ENCODE data around the gene CCDC134. TPM values are rescaled to one million over a fixed set of nuclear protein-coding genes. Genes with fewer than 3 reads are reported as not detected.
A peak's percentile ranks its signal among the peaks of the same experiment; 100 is the strongest.

Gene CCDC134
- total RNA-seq, 2 experiments from 2014 or later: 15.2 to 15.9 TPM

GRCh38 chr22:41831383-41831782, 30.9 kb downstream of the CCDC134 start:
- DNase-seq: peak; percentile 32
- ChIA-PET CTCF (interaction anchor here (1.0 to 8.4 kb wide), 4 partner anchors 27 to 109 kb away, joined by 4 to 38 read pairs (median 13); no protein-coding TSS in a partner anchor), POLR2A (interaction anchor here (0.6 to 5.3 kb wide), 10 partner anchors 9 to 143 kb away, joined by 3 to 50 read pairs (median 5); partner anchors contain the start of genes CCDC134 and SNU13)
- Mint-ChIP-seq H3K27ac (peak overlapping the region; percentile 100), H3K9me3 (no peaks in the 10 kb centered on the region), H3K27me3 (no peaks in the 10 kb centered on the region), H3K36me3 (ENCODE audit: low read depth) (peaks cover 50% of the 10 kb centered on the region), H3K4me3 (peak overlapping the region; percentile 92), H3K4me1 (ENCODE audit: low read depth) (peaks cover 45% of the 10 kb centered on the region)
- no peak for TF ChIP-seq CTCF (IDR thresholded peaks at IDR 0.05)
- intact Hi-C loops (cut with micrococcal nuclease): loop anchor here (5.0 kb wide), 1 partner anchor 41 kb away; no protein-coding TSS in a partner anchor
- ATAC-seq: no peak

GRCh38 chr22:41831828-41832552, 31.5 kb downstream of the CCDC134 start:
- peaks cover 56% of the 10 kb centered on the region for H3K36me3 Mint-ChIP-seq (ENCODE audit: low read depth)
- no peak for ATAC-seq
- intact Hi-C loops (cut with micrococcal nuclease): loop anchor here (5.0 kb wide), 1 partner anchor 40 kb away; no protein-coding TSS in a partner anchor

GRCh38 chr22:41832553-41833368, 32.3 kb downstream of the CCDC134 start, which contains the start of gene SREBF2:
TSS of gene SREBF2 (plus strand) at chr22:41833105. CDS start at chr22:41833271, 166 bp downstream.
- ATAC-seq (peak; percentile 95), DNase-seq (peak; percentile 100)
- no peaks in the 10 kb centered on the region for H3K9me3 Mint-ChIP-seq
- no peak for TF ChIP-seq CTCF (IDR thresholded peaks at IDR 0.05)
- H3K4me1 Mint-ChIP-seq (ENCODE audit: low read depth): peaks cover 47% of the 10 kb centered on the region
- peaks cover 56% of the 10 kb centered on the region for H3K36me3 Mint-ChIP-seq (ENCODE audit: low read depth)
- H3K4me3 Mint-ChIP-seq: peak within 1 kb of the TSS; percentile 92
- intact Hi-C loops (cut with micrococcal nuclease): loop anchor here (5.0 kb wide), 1 partner anchor 40 kb away; no protein-coding TSS in a partner anchor
- ChIA-PET POLR2A (interaction anchor here (0.6 to 5.3 kb wide), 24 partner anchors 10 to 145 kb away, joined by 3 to 50 read pairs (median 4); partner anchors contain the start of genes MEI1, SHISA8 and SNU13), CTCF (interaction anchor here (0.8 to 8.4 kb wide), 6 partner anchors 25 to 135 kb away, joined by 3 to 38 read pairs (median 6); partner anchors contain the start of gene CCDC134)
- H3K27me3 Mint-ChIP-seq: no peaks in the 10 kb centered on the region
- peak within 1 kb of the TSS; percentile 100 for H3K27ac Mint-ChIP-seq

More at GRCh38 chr22:41831828-41832552, 31.5 kb downstream of the CCDC134 start:
- no peaks in the 10 kb centered on the region for H3K27me3 Mint-ChIP-seq
- H3K9me3 Mint-ChIP-seq: no peaks in the 10 kb centered on the region
- TF ChIP-seq CTCF (IDR thresholded peaks at IDR 0.05): no peak
- POLR2A ChIA-PET: interaction anchor here (0.6 to 5.3 kb wide), 19 partner anchors 10 to 144 kb away, joined by 3 to 50 read pairs (median 4); partner anchors contain the start of genes CCDC134, MEI1, SHISA8 and SNU13
- peaks cover 50% of the 10 kb centered on the region for H3K4me1 Mint-ChIP-seq (ENCODE audit: low read depth)
- no peak for DNase-seq
- peak overlapping the region; percentile 100 for H3K27ac Mint-ChIP-seq
- CTCF ChIA-PET: interaction anchor here (1.0 to 8.4 kb wide), 5 partner anchors 26 to 135 kb away, joined by 3 to 38 read pairs (median 9); partner anchors contain the start of gene CCDC134
- peak overlapping the region; percentile 92 for H3K4me3 Mint-ChIP-seq

- ATAC-seq: peak; percentile 15
- Mint-ChIP-seq H3K36me3 (ENCODE audit: low read depth) (peaks cover 63% of the 10 kb centered on the region), H3K4me3 (peak overlapping the region; percentile 92), H3K9me3 (no peaks in the 10 kb centered on the region), H3K27ac (peak overlapping the region; percentile 84), H3K27me3 (no peaks in the 10 kb centered on the region), H3K4me1 (ENCODE audit: low read depth) (peaks cover 50% of the 10 kb centered on the region)
- CTCF ChIA-PET: interaction anchor here (0.8 to 8.4 kb wide), 12 partner anchors 9 to 136 kb away, joined by 3 to 38 read pairs (median 4); partner anchors contain the start of gene CCDC134
- intact Hi-C loops (cut with micrococcal nuclease): loop anchor here (5.0 kb wide), 1 partner anchor 39 kb away; no protein-coding TSS in a partner anchor
- POLR2A ChIA-PET: interaction anchor here (0.6 to 5.3 kb wide), 22 partner anchors 10 to 135 kb away, joined by 3 to 50 read pairs (median 4); partner anchors contain the start of genes MEI1 and SHISA8
- peak; percentile 39 for DNase-seq
- TF ChIP-seq CTCF (IDR thresholded peaks at IDR 0.05): no peak
Observed at GRCh38 chr22:41833369-41834004, 33.0 kb downstream of the CCDC134 start.
